Esophagus squamous epithelium (tissue), 5 donors: ENCODE measurements around the gene GMDS. TPM values are rescaled to one million over a fixed set of nuclear protein-coding genes. Genes with fewer than 3 reads are reported as not detected.

Experiments
- DNase-seq: peaks from one replicate; lab custom pipeline; 2025; lab: John Stamatoyannopoulos, UW
- H3K27ac ChIP-seq, 4 donors: fragments of 200-600 bp; sonication (generic); one replicate each; pipeline ENCODE4 v1.5.1; 2016 to 2019; ENCODE audit warnings: mild to moderate bottlenecking in 1 of 4
- H3K27me3 ChIP-seq, 4 donors: fragments of 200-600 bp; sonication (generic); 1 replicate in 3 of 4; 2 replicates in 1 of 4; pipeline versions ENCODE4 v1.5.1 to v1.6.0; 2017 to 2021; ENCODE audit warnings: antibody characterized with exemption in 1 of 4
- H3K36me3 ChIP-seq, 3 donors: fragments of 200-600 bp; sonication (generic); one replicate each; pipeline ENCODE4 v1.5.1; 2016 to 2019
- H3K4me1 ChIP-seq, 3 donors: fragments of 200-600 bp; sonication (generic); one replicate each; pipeline ENCODE4 v1.5.1; 2017 to 2019
- H3K4me3 ChIP-seq, 4 donors: fragments of 200-600 bp; sonication (generic); 1 replicate in 3 of 4; 2 replicates in 1 of 4; pipeline ENCODE4 v1.5.1; 2016 to 2019; ENCODE audit warnings: mild to moderate bottlenecking in 2 of 4, moderate library complexity in 1 of 4
- H3K9me3 ChIP-seq, 3 donors: fragments of 200-600 bp; sonication (generic); one replicate each; pipeline ENCODE4 v1.5.1; 2016 to 2019
- CTCF ChIP-seq, 6 experiments: fragments of 450-650 bp in 4 of 6; fragments of 200-600 bp in 2 of 6; sonication (generic) in 2 of 6; IDR thresholded peaks; one replicate each; pipeline ENCODE4 v1.5.1; 2016 to 2019; ENCODE audit warnings: antibody characterized with exemption in 6 of 6, mild to moderate bottlenecking in 4 of 6, moderate library complexity in 4 of 6
- POLR2A ChIP-seq, 4 donors: fragments of 450-650 bp; IDR thresholded peaks; one replicate each; pipeline ENCODE4 v1.6.1; 2017; ENCODE audit warnings: antibody characterized with exemption in 4 of 4, mild to moderate bottlenecking in 4 of 4, moderate library complexity in 3 of 4
- WGBS, 2 donors: methylation state at CpG; one replicate each; pipeline ENCODE4 v1.1.5; 2018; 5-methylcytosine and 5-hydroxymethylcytosine counted together
- intact Hi-C: fragments of 100-400 bp; cut with DNase I; formaldehyde crosslinking; loops from one replicate; pipeline ENCODE4 v1.15.0; 2022
- total RNA-seq, 4 donors: library from RNA; depleted of rRNA; stranded (reverse); fragments of >200 nt; gene quantifications; one replicate each; pipeline ENCODE4 v1.1.0, GENCODE V29; 2016
- donor health status: DM: yes; HTN: yes; CAD: no.

Gene GMDS
- total RNA-seq, 4 donors from 2014 or later: 17.9 to 58.7 (median 36.7) TPM

- Histone ChIP-seq H3K27ac (no peak overlapping the region), H3K4me1 (no peaks in the 10 kb centered on the region), H3K27me3 (no peaks in the 10 kb centered on the region), H3K4me3 (no peak overlapping the region), H3K36me3 (no peaks in the 10 kb centered on the region), H3K9me3 (no peaks in the 10 kb centered on the region)
- intact Hi-C loops: no loop called here
- 90 to 91% methylated on average over 6 of the region's 6 CpGs for WGBS, 2 donors
- no peak for TF ChIP-seq CTCF (IDR thresholded peaks at IDR 0.05)
- no peak for TF ChIP-seq POLR2A (IDR thresholded peaks at IDR 0.05)
- no peak for DNase-seq
Observed at GRCh38 chr6:2036710-2037023, 208.7 kb downstream of the GMDS start.

- TF ChIP-seq CTCF (IDR thresholded peaks at IDR 0.05) (no peak), POLR2A (IDR thresholded peaks at IDR 0.05) (no peak)
- Histone ChIP-seq H3K4me3 (no peak overlapping the region), H3K9me3 (no peaks in the 10 kb centered on the region), H3K27me3 (no peaks in the 10 kb centered on the region), H3K36me3 (no peaks in the 10 kb centered on the region), H3K27ac (no peak overlapping the region), H3K4me1 (no peaks in the 10 kb centered on the region)
- WGBS, 2 donors: 93 to 96% methylated on average over 10 to 11 of the region's 11 CpGs
- DNase-seq: no peak
- intact Hi-C loops: no loop called here
Observed at GRCh38 chr6:2035826-2036709, 209.3 kb downstream of the GMDS start.

DNA sequence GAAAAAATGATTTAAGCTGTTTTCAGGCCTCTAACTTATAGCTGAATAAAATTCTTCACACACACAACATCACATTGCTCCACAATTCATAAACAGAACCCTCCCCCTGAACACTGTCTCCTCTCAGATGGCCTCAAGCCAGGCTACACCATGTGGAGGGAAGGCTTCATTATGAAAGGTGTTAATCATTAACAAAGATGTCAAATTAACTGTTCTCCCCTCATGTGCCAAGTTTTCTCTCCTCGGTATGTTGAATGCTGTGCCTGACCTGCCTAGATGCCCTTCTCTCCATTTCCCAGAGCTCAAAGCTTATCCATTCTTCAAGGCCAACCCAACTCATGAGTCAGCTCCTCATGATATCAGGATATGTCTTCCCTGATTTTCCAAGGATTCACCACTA, 210.4 kb downstream of the GMDS start:
- DNase-seq: no peak
- Histone ChIP-seq H3K36me3 (no peaks in the 10 kb centered on the region), H3K27me3 (no peaks in the 10 kb centered on the region), H3K27ac (no peak overlapping the region), H3K4me3 (no peak overlapping the region), H3K9me3 (no peaks in the 10 kb centered on the region), H3K4me1 (no peaks in the 10 kb centered on the region)
- 80 to 86% methylated on average over 1 of the region's 1 CpG for WGBS, 2 donors
- TF ChIP-seq CTCF (IDR thresholded peaks at IDR 0.05) (no peak), POLR2A (IDR thresholded peaks at IDR 0.05) (no peak)
- intact Hi-C loops: no loop called here

GRCh38 chr6:2034256-2034655, 211.1 kb downstream of the GMDS start:
- Histone ChIP-seq H3K4me1 (peaks cover 0 to 5% (median 0%) of the 10 kb centered on the region in 3 donors), H3K4me3 (no peak overlapping the region), H3K36me3 (no peaks in the 10 kb centered on the region), H3K27me3 (no peaks in the 10 kb centered on the region), H3K27ac (no peak overlapping the region), H3K9me3 (no peaks in the 10 kb centered on the region)
- DNase-seq: no peak
- WGBS, 2 donors: 83 to 86% methylated on average over 6 of the region's 6 CpGs
- intact Hi-C loops: no loop called here
- TF ChIP-seq POLR2A (IDR thresholded peaks at IDR 0.05) (no peak), CTCF (IDR thresholded peaks at IDR 0.05) (no peak)

GRCh38 chr6:2033544-2033943, 211.9 kb downstream of the GMDS start:
- intact Hi-C loops: no loop called here
- Histone ChIP-seq H3K36me3 (no peaks in the 10 kb centered on the region), H3K4me1 (peaks cover 0 to 12% (median 0%) of the 10 kb centered on the region in 3 donors), H3K4me3 (no peak overlapping the region), H3K27ac (no peak overlapping the region), H3K9me3 (no peaks in the 10 kb centered on the region), H3K27me3 (no peaks in the 10 kb centered on the region)
- no peak for DNase-seq
- 82 to 93% methylated on average over 4 of the region's 4 CpGs for WGBS, 2 donors
- TF ChIP-seq POLR2A (IDR thresholded peaks at IDR 0.05) (no peak), CTCF (IDR thresholded peaks at IDR 0.05) (no peak)
